ENCODE measurements around the gene NAT16. TPM values are rescaled to one million over a fixed set of nuclear protein-coding genes. Genes with fewer than 3 reads are reported as not detected.
"Not testable (repeated sequence)": the region's sequence is repeated elsewhere in the genome, so short reads cannot be mapped to it uniquely, and the experiment has no call there.

NAT16 gene
- total RNA-seq, 1 donor from 2014 or later, result not detected

DNA sequence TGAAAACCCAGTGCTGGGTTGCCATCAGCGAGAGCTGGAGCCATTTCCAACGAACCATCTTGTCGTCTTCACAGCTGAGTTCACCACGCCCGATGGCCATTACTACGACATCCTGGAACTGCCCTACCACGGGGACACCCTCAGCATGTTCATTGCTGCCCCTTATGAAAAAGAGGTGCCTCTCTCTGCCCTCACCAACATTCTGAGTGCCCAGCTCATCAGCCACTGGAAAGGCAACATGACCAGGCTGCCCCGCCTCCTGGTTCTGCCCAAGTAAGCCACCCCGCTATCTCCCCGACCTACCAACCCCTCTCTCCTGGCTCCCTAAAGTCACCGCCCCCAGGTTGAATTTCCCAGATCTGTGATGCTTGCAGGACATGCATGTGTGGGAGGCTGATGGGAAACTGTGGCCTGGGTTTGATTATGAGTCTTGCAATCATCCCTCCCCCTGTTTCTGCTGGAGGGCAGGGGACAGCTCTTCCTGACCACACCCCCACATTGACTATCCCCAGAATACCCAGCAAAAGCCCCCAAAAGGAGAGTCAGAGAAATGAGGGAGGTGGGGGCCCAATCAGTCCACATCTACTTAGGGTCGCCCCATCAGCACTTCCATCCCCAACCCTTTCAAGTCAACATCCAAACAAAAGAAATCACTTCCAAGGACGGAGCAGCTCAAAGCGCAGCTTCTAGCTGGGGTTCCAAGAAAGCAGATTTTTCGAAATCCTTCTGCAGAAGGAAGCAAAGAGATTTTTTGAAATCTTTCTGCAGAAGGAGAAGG lies 46.3 kb downstream of the NAT16 start:
- Histone ChIP-seq H3K36me3 (ENCODE audit: control insufficient read depth, insufficient read depth, low read length) (no peaks in the 10 kb centered on the region), H3K4me3 (ENCODE audit: low read depth, low read length) (no peak overlapping the region), H3K27me3 (ENCODE audit: control insufficient read depth, insufficient read depth, low read length) (no peaks in the 10 kb centered on the region)
- TF ChIP-seq CTCF (IDR thresholded peaks at IDR 0.05; ENCODE audit: insufficient read depth, low read length, poor library complexity, severe bottlenecking), result no peak
- DNase-seq (ENCODE audit: low read depth), result no peak

- H3K36me3 ChIP-seq (ENCODE audit: control insufficient read depth, insufficient read depth, low read length); H3K4me3 ChIP-seq (ENCODE audit: low read depth, low read length); DNase-seq (ENCODE audit: low read depth); H3K27me3 ChIP-seq (ENCODE audit: control insufficient read depth, insufficient read depth, low read length): not testable (repeated sequence)
Measured at GRCh38 chr7:101132626-101133600, 47.2 kb downstream of the NAT16 start.

DNA sequence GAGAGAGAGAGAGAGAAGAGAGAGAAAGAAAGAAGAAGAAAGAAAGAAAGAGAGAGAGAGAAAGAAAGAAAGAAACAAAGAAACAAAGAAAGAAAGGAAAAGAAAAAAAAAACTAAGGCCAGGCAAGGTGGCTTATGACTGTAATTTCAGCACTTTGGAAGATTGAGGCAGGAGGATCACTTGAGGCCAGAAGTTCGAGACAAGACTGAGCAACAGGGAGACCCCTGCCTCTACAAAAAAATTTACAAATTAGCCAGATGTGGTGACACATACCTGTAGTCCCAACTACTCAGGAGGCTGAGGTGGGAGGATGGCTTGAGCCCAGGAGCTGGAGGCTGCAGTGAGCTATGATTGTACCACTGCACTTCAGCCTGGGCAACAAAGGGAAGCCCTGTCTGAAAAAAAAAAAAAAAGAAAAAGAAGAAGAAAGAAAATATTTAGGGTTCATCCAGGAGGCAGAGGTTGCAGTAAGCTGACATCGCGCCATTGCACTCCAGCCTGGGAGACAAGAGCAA lies 50.4 kb downstream of the NAT16 start:
- no peaks in the 10 kb centered on the region for H3K27me3 ChIP-seq (ENCODE audit: control insufficient read depth, insufficient read depth, low read length)
- H3K36me3 ChIP-seq (ENCODE audit: control insufficient read depth, insufficient read depth, low read length), result no peaks in the 10 kb centered on the region
- no peak for DNase-seq (ENCODE audit: low read depth)
- H3K4me3 ChIP-seq (ENCODE audit: low read depth, low read length), result no peak overlapping the region
- no peak for TF ChIP-seq CTCF (IDR thresholded peaks at IDR 0.05; ENCODE audit: insufficient read depth, low read length, poor library complexity, severe bottlenecking)

DNA sequence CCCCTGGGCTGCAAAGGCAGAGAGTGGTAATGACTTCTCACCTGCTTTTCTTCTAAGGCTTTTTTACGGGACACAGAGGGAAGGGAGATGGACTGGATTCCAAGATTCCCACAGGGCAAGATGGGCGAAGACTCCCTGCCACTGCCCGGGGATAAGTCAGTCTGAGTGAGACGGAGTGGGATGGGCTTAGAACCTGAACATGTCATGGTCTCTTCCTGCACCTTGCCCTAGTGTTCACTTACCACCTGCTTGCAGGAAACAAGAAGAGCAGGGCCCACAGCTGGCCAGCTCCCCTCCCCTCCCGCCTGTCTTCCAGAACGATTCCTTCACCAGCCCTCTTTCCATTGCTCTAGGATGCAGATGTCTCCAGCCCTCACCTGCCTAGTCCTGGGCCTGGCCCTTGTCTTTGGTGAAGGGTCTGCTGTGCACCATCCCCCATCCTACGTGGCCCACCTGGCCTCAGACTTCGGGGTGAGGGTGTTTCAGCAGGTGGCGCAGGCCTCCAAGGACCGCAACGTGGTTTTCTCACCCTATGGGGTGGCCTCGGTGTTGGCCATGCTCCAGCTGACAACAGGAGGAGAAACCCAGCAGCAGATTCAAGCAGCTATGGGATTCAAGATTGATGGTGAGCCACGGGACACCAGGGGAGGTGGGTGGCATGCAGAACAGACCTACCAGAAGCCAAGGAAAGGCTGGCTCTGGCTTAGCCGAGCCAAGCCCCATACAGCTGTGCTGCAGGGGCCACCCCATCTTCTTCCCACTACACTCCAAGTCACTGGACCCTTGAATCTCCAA lies 51.9 kb downstream of the NAT16 start:
- no peak for TF ChIP-seq CTCF (IDR thresholded peaks at IDR 0.05; ENCODE audit: insufficient read depth, low read length, poor library complexity, severe bottlenecking)
- no peak for DNase-seq (ENCODE audit: low read depth)
- Histone ChIP-seq H3K4me3 (ENCODE audit: low read depth, low read length) (peak overlapping the region; percentile 52), H3K27me3 (ENCODE audit: control insufficient read depth, insufficient read depth, low read length) (no peaks in the 10 kb centered on the region), H3K36me3 (ENCODE audit: control insufficient read depth, insufficient read depth, low read length) (no peaks in the 10 kb centered on the region)

- no peak for DNase-seq (ENCODE audit: low read depth)
- H3K4me3 ChIP-seq (ENCODE audit: low read depth, low read length), result peak overlapping the region; percentile 52
- no peak for TF ChIP-seq CTCF (IDR thresholded peaks at IDR 0.05; ENCODE audit: insufficient read depth, low read length, poor library complexity, severe bottlenecking)
- no peaks in the 10 kb centered on the region for H3K27me3 ChIP-seq (ENCODE audit: control insufficient read depth, insufficient read depth, low read length)
- H3K36me3 ChIP-seq (ENCODE audit: control insufficient read depth, insufficient read depth, low read length), result no peaks in the 10 kb centered on the region
Measured at GRCh38 chr7:101127460-101128039, 52.5 kb downstream of the NAT16 start.
